Activated CD4-positive, alpha-beta T cell treated with anti-CD3 and anti-CD28 coated beads, Interleukin-2, amount 10 ng/mL, durations not matched to agents 7 days and 5 days (primary cell): ENCODE data around the gene RCN1. TPM values are rescaled to one million over a fixed set of nuclear protein-coding genes. Genes with fewer than 3 reads are reported as not detected.
"Not testable (repeated sequence)": the region's sequence is repeated elsewhere in the genome, so short reads cannot be mapped to it uniquely, and the experiment has no call there.

Experiments
- CTCF ChIA-PET: fragments of 350-600 bp; sonication (Branson Sonifier 250); formaldehyde crosslinking; loops from one replicate; lab custom pipeline; 2021; ENCODE audit warnings: antibody characterized with exemption; lab: Charles Lee
- POLR2A ChIA-PET: fragments of 350-600 bp; sonication (Branson Sonifier 250); formaldehyde crosslinking; loops from one replicate; lab custom pipeline; 2021; ENCODE audit warnings: antibody characterized with exemption; lab: Charles Lee
- DNase-seq: peaks from one replicate; pipeline ENCODE4 v3.0.0-alpha.2; 2020
- H3K27ac Mint-ChIP-seq: one replicate; pipeline ENCODE4 v1.8.0; 2021; ENCODE audit warnings: mild to moderate bottlenecking, moderate library complexity, mixed read lengths
- H3K27me3 Mint-ChIP-seq: one replicate; pipeline ENCODE4 v1.8.0; 2021; ENCODE audit warnings: mixed read lengths
- H3K36me3 Mint-ChIP-seq: one replicate; pipeline ENCODE4 v1.8.0; 2021; ENCODE audit warnings: low read depth, mixed read lengths
- H3K4me1 Mint-ChIP-seq: one replicate; pipeline ENCODE4 v1.8.0; 2021; ENCODE audit warnings: mixed read lengths
- H3K4me3 Mint-ChIP-seq: one replicate; pipeline ENCODE4 v1.8.0; 2021; ENCODE audit warnings: mild to moderate bottlenecking, moderate library complexity, mixed read lengths
- H3K9me3 Mint-ChIP-seq: one replicate; pipeline ENCODE4 v1.8.0; 2021; ENCODE audit warnings: mixed read lengths
- total RNA-seq, 2 experiments: library from RNA; stranded (reverse); gene quantifications; one replicate each; pipeline ENCODE4 v1.2.3, GENCODE V29; 2021

The RCN1 gene
- total RNA-seq, 2 experiments from 2014 or later, result 16.8 to 17.4 TPM

GRCh38 chr11:32107647-32108046 is 16.8 kb downstream of the RCN1 start:
- no peak for DNase-seq
- Mint-ChIP-seq H3K36me3 (peaks cover 16% of the 10 kb centered on the region), H3K9me3 (no peaks in the 10 kb centered on the region), H3K4me3 (no peak overlapping the region), H3K27me3 (no peaks in the 10 kb centered on the region), H3K4me1 (no peaks in the 10 kb centered on the region), H3K27ac (no peak overlapping the region)
- CTCF ChIA-PET, result no interaction called here
- POLR2A ChIA-PET, result no interaction called here

- Mint-ChIP-seq H3K4me3 (no peak overlapping the region), H3K27ac (no peak overlapping the region), H3K27me3 (peaks cover 9% of the 10 kb centered on the region), H3K36me3 (peaks cover 8% of the 10 kb centered on the region), H3K9me3 (no peaks in the 10 kb centered on the region), H3K4me1 (no peaks in the 10 kb centered on the region)
- ChIA-PET CTCF (no interaction called here), POLR2A (no interaction called here)
- no peak for DNase-seq
Observed at GRCh38 chr11:32108576-32108975, 17.7 kb downstream of the RCN1 start.

- H3K36me3 Mint-ChIP-seq, result peaks cover 8% of the 10 kb centered on the region
- no peak for DNase-seq
- H3K4me1 Mint-ChIP-seq, result no peaks in the 10 kb centered on the region
- H3K27me3 Mint-ChIP-seq, result peaks cover 10% of the 10 kb centered on the region
- CTCF ChIA-PET, result no interaction called here
- no peaks in the 10 kb centered on the region for H3K9me3 Mint-ChIP-seq
- H3K27ac Mint-ChIP-seq, result no peak overlapping the region
- H3K4me3 Mint-ChIP-seq, result no peak overlapping the region
- POLR2A ChIA-PET, result no interaction called here
Observed at GRCh38 chr11:32109138-32109537, 18.3 kb downstream of the RCN1 start.

GRCh38 chr11:32109592-32109991 is 18.7 kb downstream of the RCN1 start:
- Mint-ChIP-seq H3K27ac (no peak overlapping the region), H3K4me1 (no peaks in the 10 kb centered on the region), H3K9me3 (no peaks in the 10 kb centered on the region), H3K36me3 (peaks cover 7% of the 10 kb centered on the region), H3K4me3 (no peak overlapping the region), H3K27me3 (peaks cover 10% of the 10 kb centered on the region)
- no peak for DNase-seq
- ChIA-PET POLR2A (no interaction called here), CTCF (no interaction called here)

- no peak overlapping the region for H3K4me3 Mint-ChIP-seq
- H3K4me1 Mint-ChIP-seq, result no peaks in the 10 kb centered on the region
- peaks cover 3% of the 10 kb centered on the region for H3K36me3 Mint-ChIP-seq
- CTCF ChIA-PET, result interaction anchor here (0.7 kb wide), 1 partner anchor 807 kb away, joined by 3 read pairs; no protein-coding TSS in a partner anchor
- H3K27ac Mint-ChIP-seq, result no peak overlapping the region
- H3K9me3 Mint-ChIP-seq, result no peaks in the 10 kb centered on the region
- POLR2A ChIA-PET, result no interaction called here
- H3K27me3 Mint-ChIP-seq, result peaks cover 16% of the 10 kb centered on the region
- no peak for DNase-seq
Observed at GRCh38 chr11:32110795-32111194, 19.9 kb downstream of the RCN1 start.

- H3K27me3 Mint-ChIP-seq, result peaks cover 16% of the 10 kb centered on the region
- DNase-seq, result no peak
- no peaks in the 10 kb centered on the region for H3K36me3 Mint-ChIP-seq
- ChIA-PET POLR2A (no interaction called here), CTCF (interaction anchor here (0.9 kb wide), 1 partner anchor 26 kb away, joined by 3 read pairs; no protein-coding TSS in a partner anchor)
- no peak overlapping the region for H3K27ac Mint-ChIP-seq
- H3K4me1 Mint-ChIP-seq, result no peaks in the 10 kb centered on the region
- no peaks in the 10 kb centered on the region for H3K9me3 Mint-ChIP-seq
- H3K4me3 Mint-ChIP-seq, result no peak overlapping the region
Observed at GRCh38 chr11:32113200-32113919, 22.5 kb downstream of the RCN1 start.

GRCh38 chr11:32113920-32114203 is 23.0 kb downstream of the RCN1 start:
- CTCF ChIA-PET, result interaction anchor here (0.9 kb wide), 1 partner anchor 26 kb away, joined by 3 read pairs; no protein-coding TSS in a partner anchor
- H3K4me3 Mint-ChIP-seq, result no peak overlapping the region
- no peaks in the 10 kb centered on the region for H3K9me3 Mint-ChIP-seq

GRCh38 chr11:32115446-32115845 is 24.6 kb downstream of the RCN1 start:
- ChIA-PET CTCF (no interaction called here), POLR2A (no interaction called here)
- H3K27ac Mint-ChIP-seq, result no peak overlapping the region
- H3K9me3 Mint-ChIP-seq, result peaks cover 3% of the 10 kb centered on the region
- H3K27me3 Mint-ChIP-seq, result peaks cover 21% of the 10 kb centered on the region
- no peaks in the 10 kb centered on the region for H3K36me3 Mint-ChIP-seq
- H3K4me3 Mint-ChIP-seq, result no peak overlapping the region
- H3K4me1 Mint-ChIP-seq, result no peaks in the 10 kb centered on the region
- DNase-seq, result no peak

More at GRCh38 chr11:32113920-32114203, 23.0 kb downstream of the RCN1 start:
- no peak for DNase-seq
- no peak overlapping the region for H3K27ac Mint-ChIP-seq
- H3K4me1 Mint-ChIP-seq, result no peaks in the 10 kb centered on the region
- no peaks in the 10 kb centered on the region for H3K36me3 Mint-ChIP-seq
- POLR2A ChIA-PET, result no interaction called here
- H3K27me3 Mint-ChIP-seq, result peaks cover 16% of the 10 kb centered on the region

- Mint-ChIP-seq H3K36me3 (peaks cover 3% of the 10 kb centered on the region), H3K4me3 (no peak overlapping the region), H3K9me3 (peaks cover 10% of the 10 kb centered on the region), H3K4me1 (peaks cover 5% of the 10 kb centered on the region), H3K27me3 (peaks cover 24% of the 10 kb centered on the region), H3K27ac (no peak overlapping the region)
- ChIA-PET CTCF (interaction anchor here (0.6 kb wide), 2 partner anchors 695 to 1828 kb away, joined by 3 read pairs; no protein-coding TSS in a partner anchor), POLR2A (no interaction called here)
- no peak for DNase-seq
Observed at GRCh38 chr11:32116668-32117067, 25.8 kb downstream of the RCN1 start.

- H3K36me3 Mint-ChIP-seq, result peaks cover 3% of the 10 kb centered on the region
- CTCF ChIA-PET, result no interaction called here
- no peak overlapping the region for H3K4me3 Mint-ChIP-seq
- H3K4me1 Mint-ChIP-seq, result peaks cover 5% of the 10 kb centered on the region
- POLR2A ChIA-PET, result no interaction called here
- no peak for DNase-seq
- H3K27me3 Mint-ChIP-seq, result peaks cover 27% of the 10 kb centered on the region
- no peak overlapping the region for H3K27ac Mint-ChIP-seq
- peaks cover 10% of the 10 kb centered on the region for H3K9me3 Mint-ChIP-seq
Observed at GRCh38 chr11:32118025-32118974, 27.4 kb downstream of the RCN1 start.

- CTCF ChIA-PET, POLR2A ChIA-PET, H3K36me3 Mint-ChIP-seq: not testable (repeated sequence)
Observed at GRCh38 chr11:32119139-32119538, 28.3 kb downstream of the RCN1 start.

GRCh38 chr11:32121012-32121411 is 30.1 kb downstream of the RCN1 start:
- peaks cover 24% of the 10 kb centered on the region for H3K27me3 Mint-ChIP-seq
- no peak for DNase-seq
- H3K36me3 Mint-ChIP-seq, result peaks cover 3% of the 10 kb centered on the region
- H3K4me1 Mint-ChIP-seq, result peaks cover 5% of the 10 kb centered on the region
- CTCF ChIA-PET, result interaction anchor here (0.6 kb wide), 1 partner anchor 254 kb away, joined by 3 read pairs; no protein-coding TSS in a partner anchor
- H3K9me3 Mint-ChIP-seq, result peaks cover 12% of the 10 kb centered on the region
- POLR2A ChIA-PET, result no interaction called here
- H3K27ac Mint-ChIP-seq, result no peak overlapping the region
- no peak overlapping the region for H3K4me3 Mint-ChIP-seq

More at GRCh38 chr11:32119139-32119538, 28.3 kb downstream of the RCN1 start:
- peaks cover 23% of the 10 kb centered on the region for H3K27me3 Mint-ChIP-seq
- H3K27ac Mint-ChIP-seq, H3K9me3 Mint-ChIP-seq, DNase-seq, H3K4me3 Mint-ChIP-seq, H3K4me1 Mint-ChIP-seq: not testable (repeated sequence)

- Mint-ChIP-seq H3K36me3 (peaks cover 3% of the 10 kb centered on the region), H3K27ac (no peak overlapping the region), H3K4me1 (peaks cover 5% of the 10 kb centered on the region), H3K4me3 (no peak overlapping the region), H3K9me3 (peaks cover 12% of the 10 kb centered on the region), H3K27me3 (peaks cover 24% of the 10 kb centered on the region)
- ChIA-PET CTCF (no interaction called here), POLR2A (no interaction called here)
- no peak for DNase-seq
Observed at GRCh38 chr11:32122200-32122599, 31.3 kb downstream of the RCN1 start.
